Myocyte (in vitro differentiated cells): ENCODE results near the gene HMGN2. TPM values are rescaled to one million over a fixed set of nuclear protein-coding genes. Genes with fewer than 3 reads are reported as not detected.

Source experiments
- DNase-seq: peaks from one replicate; pipeline ENCODE4 v3.0.0-alpha.2; 2012; ENCODE audit warnings: low read depth
- polyA plus RNA-seq: library from polyadenylated mRNA; unstranded; fragments of >200 nt; gene quantifications from one replicate; pipeline ENCODE4 v1.2.1, GENCODE V29; 2012; ENCODE audit warnings: missing spikeins
- total RNA-seq: library from RNA; depleted of rRNA; stranded (reverse); fragments of >200 nt; gene quantifications from 2 replicates; pipeline ENCODE4 v1.2.3, GENCODE V29; 2014

Gene HMGN2
- 250 and 254 TPM in 2 replicates for total RNA-seq
- polyA plus RNA-seq = 253 TPM

DNA sequence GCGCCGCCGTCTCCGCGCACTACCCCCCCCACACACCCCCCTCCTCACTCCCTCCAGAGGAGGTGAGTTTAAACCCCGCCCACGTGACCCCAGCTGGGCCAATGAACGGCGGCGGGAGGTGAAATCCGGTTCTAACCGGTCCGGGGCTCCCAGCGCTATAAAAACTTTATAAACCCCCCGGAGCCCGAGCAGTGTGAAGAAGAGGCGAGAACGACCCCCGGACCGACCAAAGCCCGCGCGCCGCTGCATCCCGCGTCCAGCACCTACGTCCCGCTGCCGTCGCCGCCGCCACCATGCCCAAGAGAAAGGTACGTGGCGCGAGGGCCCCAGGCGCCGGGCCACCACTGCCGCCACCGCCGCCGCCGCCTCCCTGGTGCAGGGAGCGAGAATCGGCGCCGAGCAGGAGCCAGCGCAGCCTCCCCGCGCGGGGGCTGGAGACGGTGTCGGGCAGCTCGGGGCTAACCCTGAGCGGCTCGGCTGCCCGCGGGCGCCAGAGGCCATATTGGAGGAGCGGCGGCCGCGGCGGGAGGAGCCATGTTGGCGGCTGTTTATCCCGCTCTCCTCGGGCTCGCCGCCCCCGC, at the start of gene HMGN2:
Gene HMGN2 (plus strand): TSS at position 121 of the 581 bp plus-strand sequence. CDS start 173 bp downstream, at position 294.
- peak; percentile 92 for DNase-seq

DNA sequence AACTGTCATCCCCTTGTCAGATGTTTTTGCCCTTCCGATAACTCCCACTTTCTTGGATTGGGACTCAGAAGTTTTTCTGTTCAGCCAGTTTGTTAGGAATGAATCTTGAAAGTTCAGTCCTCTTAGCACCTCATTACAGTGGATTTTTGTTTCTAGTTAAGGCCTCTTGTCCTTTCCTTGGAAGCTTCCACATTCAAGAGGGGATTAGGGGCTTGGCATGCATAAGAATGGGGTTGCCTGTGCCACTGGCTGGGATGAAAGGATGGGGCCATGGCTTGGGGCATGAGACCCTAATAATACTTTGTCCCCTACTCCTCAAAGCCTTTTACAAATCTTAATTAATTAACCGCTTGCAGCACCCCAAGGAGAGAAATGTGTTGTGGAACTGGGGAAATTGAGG, 42.5 kb upstream of the HMGN2 start:
- DNase-seq = no peak

DNA sequence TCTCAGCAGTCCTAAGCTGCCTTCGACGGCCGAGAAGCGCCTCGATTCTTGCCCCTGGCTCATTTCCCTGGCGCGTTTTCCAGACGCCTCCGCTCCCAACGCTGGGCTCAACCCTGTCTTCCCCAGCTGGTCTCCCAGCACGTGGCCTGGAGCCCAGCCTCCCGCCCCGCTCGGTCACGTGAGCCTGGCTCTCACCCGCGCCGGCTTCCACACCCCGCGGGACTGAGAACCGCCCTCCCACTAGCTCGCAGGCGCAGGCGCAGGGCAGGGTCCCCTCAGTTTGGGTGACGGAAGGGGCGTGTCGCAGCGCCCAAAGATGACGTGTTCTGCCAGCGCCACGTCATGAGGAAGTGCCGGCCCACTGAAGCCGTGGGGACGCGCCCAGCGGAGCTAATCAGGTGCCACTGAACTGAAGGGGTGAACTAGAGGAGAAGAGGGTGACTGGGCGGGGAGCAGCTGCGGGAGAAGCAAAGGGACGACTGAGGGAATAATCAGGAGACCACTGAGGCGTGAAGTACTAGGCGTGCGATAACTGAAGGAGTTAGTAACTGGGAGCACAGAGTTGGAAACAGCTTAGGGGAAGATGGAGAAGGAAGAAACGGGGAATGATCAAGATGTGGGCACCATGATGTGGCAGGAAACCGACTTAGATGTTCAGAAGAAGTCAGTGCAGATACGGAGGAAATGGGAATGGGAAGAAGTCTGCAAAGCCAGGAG, 40.1 kb upstream of the HMGN2 start, which contains the start of gene DHDDS:
Gene DHDDS (plus strand): TSS at position 343 of the 717 bp plus-strand sequence. CDS start 625 bp downstream, outside the sequence.
- DNase-seq = peak; percentile 99

DNA sequence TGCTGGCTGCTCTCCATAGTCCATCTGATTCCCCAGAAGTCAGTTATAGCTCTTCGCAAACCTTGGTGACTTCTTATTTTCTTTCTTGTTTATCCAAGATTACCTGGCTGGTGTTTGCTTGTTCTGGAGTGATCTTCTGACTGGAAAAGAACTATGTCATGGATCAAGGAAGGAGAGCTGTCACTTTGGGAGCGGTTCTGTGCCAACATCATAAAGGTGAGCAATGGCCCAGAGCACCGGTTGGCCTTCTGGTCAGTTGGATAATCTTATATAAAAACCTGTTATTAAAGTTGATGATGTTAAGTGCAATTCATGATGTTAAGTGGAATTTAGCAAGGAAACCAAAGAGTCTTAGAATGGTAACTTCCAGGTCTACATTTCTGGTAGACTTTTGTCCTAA, 39.4 kb upstream of the HMGN2 start:
- no peak for DNase-seq

DNA sequence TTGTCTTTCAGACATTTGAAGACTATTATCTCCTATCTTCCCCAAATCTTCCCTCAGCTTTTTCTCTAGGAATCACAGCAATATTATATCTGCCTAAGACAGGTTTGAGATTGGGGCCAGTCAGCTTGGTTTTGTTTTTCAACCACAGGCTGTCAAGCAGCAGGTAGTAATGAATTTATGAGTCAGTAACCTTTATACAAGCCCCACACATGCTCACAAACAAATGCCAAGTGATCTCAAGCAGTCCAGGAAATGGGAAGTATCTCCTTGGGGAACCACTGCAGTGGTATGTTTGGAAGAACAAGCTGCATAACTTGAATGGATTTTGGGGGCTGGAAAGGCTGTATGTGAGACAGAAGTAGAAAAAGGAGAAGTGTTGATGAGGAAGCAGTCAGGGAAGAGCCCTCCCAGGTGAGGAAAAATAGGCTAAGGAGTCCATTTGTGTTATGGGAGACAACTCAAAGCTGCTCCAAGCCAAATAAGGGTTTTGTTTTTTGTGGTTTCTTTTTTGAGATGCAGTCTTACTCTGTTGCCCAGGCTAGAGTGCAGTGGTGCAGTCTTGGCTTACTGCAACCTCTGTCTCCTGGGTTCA, 38.0 kb upstream of the HMGN2 start:
- no peak for DNase-seq

DNA sequence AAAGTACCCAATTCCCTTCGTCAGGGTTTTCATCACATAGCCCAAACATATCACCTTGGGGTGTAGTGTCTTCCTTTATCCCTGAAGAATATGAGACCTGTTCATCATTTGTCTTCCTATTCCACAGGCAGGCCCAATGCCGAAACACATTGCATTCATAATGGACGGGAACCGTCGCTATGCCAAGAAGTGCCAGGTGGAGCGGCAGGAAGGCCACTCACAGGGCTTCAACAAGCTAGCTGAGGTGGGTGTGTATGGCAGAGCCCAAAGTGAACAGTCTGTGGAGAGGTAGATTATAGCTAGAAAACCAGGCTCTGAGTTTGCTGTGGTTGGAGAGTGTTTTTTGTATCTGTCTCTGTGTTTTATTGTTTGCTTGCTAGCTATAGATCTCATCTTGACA, 34.2 kb upstream of the HMGN2 start:
- no peak for DNase-seq

DNA sequence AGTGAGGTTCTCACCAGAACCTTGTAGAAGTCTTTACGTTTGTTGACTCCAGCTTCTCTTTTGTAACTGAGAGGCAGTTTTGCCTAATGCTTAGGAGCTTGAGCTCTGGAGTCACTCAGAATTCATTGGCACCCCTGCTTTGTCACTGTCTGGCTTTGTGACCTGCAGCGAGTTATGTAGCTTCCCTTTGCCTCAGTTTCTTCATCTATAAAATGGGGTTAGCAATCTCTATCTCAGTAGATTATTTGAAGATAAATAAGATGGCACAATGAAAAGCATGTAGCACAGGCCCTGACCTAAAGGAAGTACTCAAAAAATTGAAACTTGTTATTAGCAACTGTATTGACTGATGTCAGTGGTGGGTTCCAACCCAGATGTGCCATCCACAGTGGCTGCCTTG, 32.0 kb upstream of the HMGN2 start:
- DNase-seq = no peak

DNA sequence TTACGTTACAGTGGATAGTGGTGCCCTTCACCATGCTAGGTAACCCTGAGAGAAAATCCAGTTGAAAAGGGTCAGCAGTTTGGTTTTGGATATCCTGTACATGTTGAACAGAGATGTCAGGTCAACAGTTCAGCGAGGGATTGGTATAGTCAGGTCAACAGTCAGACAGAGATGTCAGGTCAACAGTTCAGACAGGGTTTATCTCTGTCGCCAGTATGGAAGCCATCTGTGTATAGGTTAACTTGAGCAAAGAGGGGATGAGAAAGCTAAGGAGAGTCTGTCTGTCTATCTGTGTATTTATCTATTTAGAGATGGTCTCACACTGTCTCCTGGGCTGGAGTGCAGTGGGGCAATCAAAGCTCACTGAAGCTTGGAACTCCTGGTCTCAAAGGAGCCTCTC, 22.4 kb upstream of the HMGN2 start:
- DNase-seq = no peak

DNA sequence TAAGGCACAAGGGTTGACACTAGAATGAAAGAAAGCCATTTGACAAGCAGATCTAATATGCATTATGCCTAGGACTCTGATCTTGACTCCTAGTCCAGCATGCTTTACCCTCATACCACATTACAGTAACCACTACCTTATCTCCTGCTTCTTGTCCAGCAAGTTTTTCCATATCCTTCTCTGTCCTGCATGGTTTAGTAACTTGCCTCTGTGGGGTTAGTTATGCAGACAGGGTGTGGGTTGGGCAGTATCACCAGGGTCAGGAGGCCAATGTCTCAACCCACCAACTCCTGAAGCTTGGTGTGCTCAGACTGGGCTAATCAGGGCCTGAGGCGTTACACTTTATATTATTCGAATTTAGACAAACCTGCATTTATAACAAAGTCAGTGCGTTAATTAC, 21.3 kb upstream of the HMGN2 start:
- no peak for DNase-seq

DNA sequence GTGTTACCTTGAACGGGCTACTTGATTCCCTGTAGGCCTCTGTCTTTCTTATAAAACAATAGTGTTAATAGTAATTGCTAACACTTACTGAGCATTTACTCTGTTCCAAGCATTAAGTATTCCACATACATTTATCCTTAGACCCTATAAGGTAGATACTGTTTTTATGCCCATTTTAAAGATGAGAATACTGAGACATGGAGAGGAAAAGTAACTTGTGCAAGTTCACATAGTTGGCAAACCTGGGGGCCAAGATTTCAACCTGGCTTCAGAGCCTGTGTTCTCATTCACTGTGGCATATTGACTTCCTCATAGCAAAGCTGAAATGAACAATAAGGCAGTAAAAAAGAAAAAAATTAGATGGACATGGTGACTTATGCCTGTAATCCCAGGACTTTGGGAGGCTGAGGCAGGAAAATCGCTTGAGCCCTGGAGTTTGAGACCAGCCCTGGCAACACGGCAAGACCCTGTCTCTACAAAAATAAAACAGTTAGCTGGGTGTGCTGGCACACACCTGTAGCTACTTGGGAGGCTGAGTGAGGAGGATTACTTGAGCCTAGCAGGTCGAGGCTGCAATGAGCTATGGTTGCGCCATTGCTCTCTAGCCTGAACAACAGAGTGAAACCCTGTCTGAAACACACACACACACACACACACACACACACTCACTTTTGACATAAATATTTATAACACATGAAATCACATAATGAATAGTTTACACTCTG, 19.6 kb upstream of the HMGN2 start:
- no peak for DNase-seq

DNA sequence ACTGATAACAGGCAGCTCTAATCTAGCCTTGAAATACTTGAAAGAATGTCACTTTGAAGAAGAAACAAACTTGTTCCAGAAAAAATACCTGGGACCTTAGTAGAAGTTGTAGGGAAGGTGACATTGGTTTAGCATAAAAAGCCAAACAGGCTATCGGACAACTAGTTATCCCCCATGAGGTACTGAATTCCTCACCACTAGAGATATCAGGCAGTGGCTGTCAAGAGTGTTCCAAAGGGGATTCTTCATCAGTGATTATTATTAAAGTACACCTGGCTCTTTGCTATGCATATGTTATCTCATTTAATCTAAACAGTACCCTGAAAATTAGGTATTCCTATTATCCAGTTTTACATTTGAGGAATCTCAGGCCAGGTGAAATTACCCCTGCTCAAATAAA, 13.1 kb upstream of the HMGN2 start:
- no peak for DNase-seq

DNA sequence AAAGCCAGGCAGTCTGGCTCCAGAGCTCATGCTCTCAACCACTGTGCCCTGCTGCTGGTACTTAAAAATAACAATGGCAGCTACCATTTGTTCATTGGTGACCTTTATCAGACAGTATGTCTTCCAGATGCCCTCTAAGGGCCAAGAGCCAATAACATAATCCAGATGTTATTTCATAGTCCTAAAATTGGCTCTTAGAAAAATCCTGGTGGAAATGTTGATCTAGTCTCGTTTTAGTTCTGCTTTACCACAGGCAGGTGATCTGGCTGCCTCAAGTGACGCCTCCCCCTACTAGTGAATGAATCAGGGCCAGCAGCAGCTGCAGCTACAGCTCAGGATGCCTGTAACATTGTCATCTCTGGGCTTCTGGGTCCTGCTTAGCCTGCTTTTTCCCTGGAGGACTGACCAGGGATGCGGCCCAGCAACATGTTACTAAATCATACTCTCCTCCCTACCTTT, 12.6 kb upstream of the HMGN2 start:
- peak; percentile 88 for DNase-seq

DNA sequence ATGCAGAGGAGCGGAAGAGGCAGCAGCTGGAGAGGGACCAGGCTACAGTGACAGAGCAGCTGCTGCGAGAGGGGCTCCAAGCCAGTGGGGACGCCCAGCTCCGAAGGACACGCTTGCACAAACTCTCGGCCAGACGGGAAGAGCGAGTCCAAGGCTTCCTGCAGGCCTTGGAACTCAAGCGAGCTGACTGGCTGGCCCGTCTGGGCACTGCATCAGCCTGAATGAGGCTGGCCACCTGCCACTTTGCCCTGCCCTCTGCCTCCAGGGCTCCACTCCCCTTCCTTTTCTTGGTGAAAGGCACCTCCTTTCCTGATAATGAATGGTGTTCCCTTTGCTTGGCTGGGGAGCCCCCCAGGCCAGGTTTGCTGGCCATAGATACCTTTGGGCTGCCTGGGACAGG, 3.3 kb upstream of the HMGN2 start:
- no peak for DNase-seq

DNA sequence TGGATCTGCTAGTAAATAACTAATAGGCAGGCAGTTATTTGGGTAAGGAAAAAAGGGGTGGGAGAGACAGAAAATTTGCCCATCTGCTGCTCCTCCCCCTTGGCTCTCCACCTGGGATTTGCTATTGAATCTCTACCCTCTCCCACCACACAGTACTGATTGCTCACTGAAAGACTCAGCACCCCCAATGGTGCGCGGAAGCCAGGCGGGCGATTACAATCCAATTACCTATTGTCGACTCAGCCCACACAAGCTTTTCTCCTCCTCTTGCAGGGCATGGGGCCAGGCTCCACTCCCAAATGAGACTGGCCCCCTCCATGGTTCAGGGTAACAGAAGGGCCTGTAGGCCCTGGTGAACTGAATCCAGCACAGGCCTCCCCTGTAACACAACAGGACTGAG, 2.7 kb upstream of the HMGN2 start:
- no peak for DNase-seq

DNA sequence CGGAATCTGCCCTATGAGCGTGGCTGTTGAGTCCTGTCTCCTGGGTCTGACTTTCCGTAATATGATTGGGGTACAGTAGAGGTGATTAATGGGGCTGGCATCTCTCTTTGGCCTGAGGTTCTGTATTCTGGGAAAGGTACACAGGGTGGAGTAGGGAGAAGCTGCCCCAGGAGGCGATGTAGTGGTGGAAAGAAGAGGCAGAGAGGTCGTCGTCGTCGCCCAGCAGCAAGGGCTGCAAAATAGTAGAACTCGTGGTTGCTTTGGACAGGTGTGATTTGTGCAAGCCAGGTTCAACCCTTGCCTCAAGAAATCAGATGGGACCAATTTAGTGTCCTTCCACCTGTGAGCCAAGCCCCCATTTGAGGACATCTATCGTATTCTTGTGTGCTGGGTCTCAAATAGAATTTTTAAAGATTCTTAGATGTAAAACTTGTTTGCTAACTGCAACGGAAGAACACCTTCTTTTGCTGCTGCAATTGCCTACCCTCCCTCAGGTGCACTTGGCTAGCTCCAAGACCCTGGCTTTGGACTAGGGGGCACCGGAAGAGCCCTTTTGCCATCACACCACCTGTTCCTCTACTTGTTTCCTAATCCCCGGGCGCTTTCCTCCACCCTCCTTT, 1.3 kb upstream of the HMGN2 start:
- no peak for DNase-seq

DNA sequence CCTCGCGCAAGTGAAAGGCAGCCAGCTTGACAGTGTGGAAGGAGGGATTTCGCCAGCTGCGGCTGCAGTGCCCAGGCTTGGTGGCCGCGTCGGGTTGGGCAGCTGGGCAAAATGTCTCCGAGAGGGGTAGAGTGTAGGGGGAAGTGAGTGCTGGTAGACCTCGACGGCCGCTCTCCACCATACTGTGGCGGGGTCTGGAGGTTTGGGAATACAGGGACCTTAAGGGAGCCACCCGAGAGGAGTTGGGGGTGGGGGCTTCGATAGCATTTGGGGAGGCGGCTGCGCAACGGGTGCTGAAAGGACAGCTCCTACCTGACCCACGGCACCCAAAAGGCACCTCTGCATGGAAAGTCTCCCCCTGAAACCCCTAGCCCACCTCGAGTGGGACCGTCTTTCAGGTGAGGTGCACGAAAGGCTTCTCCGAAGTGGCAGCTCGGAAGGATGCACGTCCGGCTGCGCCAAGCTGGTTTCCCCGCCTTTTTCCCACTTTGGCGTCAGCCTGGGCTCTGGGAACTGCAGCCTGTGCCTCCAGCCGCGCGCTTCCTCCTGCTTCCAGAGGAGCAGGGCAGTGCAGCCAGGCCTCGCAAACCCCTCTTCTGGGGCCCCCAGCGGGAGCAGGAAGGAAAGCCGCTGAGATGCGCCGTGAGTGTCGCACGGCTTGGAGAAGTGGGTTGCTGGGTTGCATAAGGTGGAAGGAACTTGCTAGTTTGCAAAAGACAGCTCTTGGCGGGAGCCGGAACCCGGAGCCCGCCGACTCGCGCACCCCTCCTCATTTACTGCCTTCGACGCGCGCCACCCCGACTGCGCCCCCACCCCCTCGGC, 531 bp upstream of the HMGN2 start:
- DNase-seq = peak; percentile 80

DNA sequence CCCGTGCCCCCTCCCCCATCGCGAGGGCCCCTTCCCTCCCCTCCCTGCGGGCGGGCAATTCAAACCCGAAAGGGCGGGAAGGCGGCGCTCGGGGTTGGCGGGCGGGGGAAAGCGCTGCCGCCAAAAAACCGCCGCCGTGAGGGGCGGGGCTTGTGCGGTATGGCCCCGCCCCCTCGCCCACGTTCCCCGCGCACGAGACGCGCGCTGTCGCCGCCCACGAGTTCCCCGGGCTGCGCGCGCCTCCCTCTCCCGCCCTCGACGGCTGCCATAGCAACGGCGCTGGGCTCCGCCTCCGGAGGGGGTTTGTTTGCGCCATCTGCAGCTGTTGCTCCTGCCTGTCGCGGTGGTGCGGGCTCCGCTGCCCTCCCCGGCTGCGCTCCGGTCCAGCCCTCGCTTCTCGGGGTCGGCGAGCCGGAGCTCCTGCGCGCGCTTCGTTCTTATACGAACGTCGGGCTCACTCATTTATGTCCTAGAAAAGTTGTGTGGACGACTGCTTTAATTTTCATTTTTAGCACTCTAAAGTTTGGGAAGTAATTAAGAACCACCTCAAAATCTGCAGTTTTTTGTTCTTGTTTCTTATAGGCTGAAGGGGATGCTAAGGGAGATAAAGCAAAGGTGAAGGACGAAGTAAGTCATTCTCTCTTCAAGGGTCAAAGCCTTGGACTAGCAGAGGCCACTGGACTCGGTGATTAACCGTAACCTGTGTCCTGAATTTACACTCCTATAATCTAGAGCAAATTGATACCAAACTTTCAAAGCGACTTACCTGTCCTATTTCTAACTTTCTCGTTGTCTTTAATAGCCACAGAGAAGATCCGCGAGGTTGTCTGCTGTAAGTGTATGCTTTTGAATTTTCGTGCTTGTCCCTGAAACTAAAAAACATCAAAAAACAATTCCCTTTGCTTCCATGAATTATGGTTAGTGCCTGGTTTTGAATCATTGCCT, 933 bp downstream of the HMGN2 start:
- DNase-seq = peak; percentile 97

DNA sequence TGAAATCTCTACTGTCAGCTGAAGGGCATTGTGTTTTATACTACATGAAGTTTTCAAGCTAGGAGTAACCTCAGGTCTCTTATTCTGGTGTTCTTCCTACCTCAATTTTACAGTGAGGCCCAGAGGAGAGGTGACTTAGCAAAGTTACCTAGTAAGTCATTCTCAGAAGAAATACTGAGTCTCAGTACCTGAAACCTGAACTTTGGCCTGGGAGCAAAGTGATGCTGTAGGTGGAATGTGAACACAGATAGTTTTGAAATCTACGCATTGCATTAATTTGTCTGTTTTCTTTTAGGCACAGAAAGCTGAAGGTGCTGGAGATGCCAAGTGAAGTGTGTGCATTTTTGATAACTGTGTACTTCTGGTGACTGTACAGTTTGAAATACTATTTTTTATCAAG, 2.6 kb downstream of the HMGN2 start:
- DNase-seq = no peak

DNA sequence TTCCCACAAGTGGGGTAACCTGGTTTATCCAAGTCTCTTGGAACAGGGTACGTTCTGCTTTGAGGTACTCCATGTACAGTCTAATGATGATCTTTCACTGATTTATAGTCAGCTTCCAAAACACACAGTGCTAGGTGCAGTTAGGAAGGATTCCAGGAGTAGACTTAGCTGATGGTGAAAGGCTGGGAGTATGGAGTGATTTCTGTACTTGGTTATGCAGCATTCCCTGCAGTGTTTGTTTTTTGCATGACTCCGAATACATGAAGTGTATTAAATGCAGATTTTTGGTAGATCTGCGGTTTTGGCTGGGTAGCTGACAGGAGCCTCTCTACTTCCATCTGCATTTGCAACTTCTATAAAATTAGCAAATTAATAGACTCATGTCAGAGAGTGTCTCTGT, 3.7 kb downstream of the HMGN2 start:
- DNase-seq = no peak
